ENCODE results near the gene DRC7.

- TF ChIP-seq, protein P1, sequence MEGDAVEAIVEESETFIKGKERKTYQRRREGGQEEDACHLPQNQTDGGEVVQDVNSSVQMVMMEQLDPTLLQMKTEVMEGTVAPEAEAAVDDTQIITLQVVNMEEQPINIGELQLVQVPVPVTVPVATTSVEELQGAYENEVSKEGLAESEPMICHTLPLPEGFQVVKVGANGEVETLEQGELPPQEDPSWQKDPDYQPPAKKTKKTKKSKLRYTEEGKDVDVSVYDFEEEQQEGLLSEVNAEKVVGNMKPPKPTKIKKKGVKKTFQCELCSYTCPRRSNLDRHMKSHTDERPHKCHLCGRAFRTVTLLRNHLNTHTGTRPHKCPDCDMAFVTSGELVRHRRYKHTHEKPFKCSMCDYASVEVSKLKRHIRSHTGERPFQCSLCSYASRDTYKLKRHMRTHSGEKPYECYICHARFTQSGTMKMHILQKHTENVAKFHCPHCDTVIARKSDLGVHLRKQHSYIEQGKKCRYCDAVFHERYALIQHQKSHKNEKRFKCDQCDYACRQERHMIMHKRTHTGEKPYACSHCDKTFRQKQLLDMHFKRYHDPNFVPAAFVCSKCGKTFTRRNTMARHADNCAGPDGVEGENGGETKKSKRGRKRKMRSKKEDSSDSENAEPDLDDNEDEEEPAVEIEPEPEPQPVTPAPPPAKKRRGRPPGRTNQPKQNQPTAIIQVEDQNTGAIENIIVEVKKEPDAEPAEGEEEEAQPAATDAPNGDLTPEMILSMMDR (IDR thresholded peaks at IDR 0.05 in 8 of 11, conservative IDR thresholded peaks at IDR 0.05 in 3 of 11) = no peak
- TF ChIP-seq POLR2A (IDR thresholded peaks at IDR 0.05) = no peak
Measured at GRCh38 chr16:57706717-57707116, 12.1 kb downstream of the DRC7 start.

All from spleen (tissue), 7 donors.